Muscle layer of duodenum (tissue), 2 donors: ENCODE measurements around the gene CDC42BPA.
"Not testable (repeated sequence)": the region's sequence is repeated elsewhere in the genome, so short reads cannot be mapped to it uniquely, and the experiment has no call there.

Experiments used
- H3K27ac ChIP-seq: one replicate; pipeline ENCODE4 v1.7.0; 2013; ENCODE audit warnings: mild to moderate bottlenecking, low read length
- H3K27me3 ChIP-seq: one replicate; pipeline ENCODE4 v1.7.0; 2013; ENCODE audit warnings: low read depth, mild to moderate bottlenecking, control low read depth, low read length
- H3K36me3 ChIP-seq, 2 donors: one replicate each; pipeline ENCODE4 v1.7.0; 2013; ENCODE audit warnings: low read length in 2 of 2, control low read depth in 1 of 2, mild to moderate bottlenecking in 1 of 2; ENCODE audit not compliant: insufficient read depth in 2 of 2, control insufficient read depth in 1 of 2
- H3K4me1 ChIP-seq, 2 donors: one replicate each; pipeline ENCODE4 v1.7.0; 2013; ENCODE audit warnings: low read length in 2 of 2, mild to moderate bottlenecking in 2 of 2, control low read depth in 1 of 2, moderate library complexity in 1 of 2; ENCODE audit not compliant: insufficient read depth in 2 of 2, control insufficient read depth in 1 of 2
- H3K4me3 ChIP-seq, 2 donors: one replicate each; pipeline ENCODE4 v1.7.0; 2013; ENCODE audit warnings: low read length in 2 of 2, low read depth in 1 of 2, mild to moderate bottlenecking in 1 of 2
- H3K9me3 ChIP-seq, 2 donors: one replicate each; pipeline ENCODE4 v1.7.0; 2013; ENCODE audit warnings: low read length in 2 of 2, control low read depth in 1 of 2, mild to moderate bottlenecking in 1 of 2; ENCODE audit not compliant: control insufficient read depth in 1 of 2
- donor health status: healthy.

Gene CDC42BPA

GRCh38 chr1:227245613-227246320, 72.5 kb downstream of the CDC42BPA start:
- Histone ChIP-seq H3K27me3 (no peaks in the 10 kb centered on the region), H3K36me3 (no peaks in the 10 kb centered on the region), H3K4me1 (peaks cover 5 to 14% of the 10 kb centered on the region in 2 donors), H3K4me3 (no peak overlapping the region), H3K9me3 (no peaks in the 10 kb centered on the region), H3K27ac (no peak overlapping the region)

GRCh38 chr1:227244339-227245118, 73.8 kb downstream of the CDC42BPA start:
- Histone ChIP-seq H3K4me3 (no peak overlapping the region), H3K4me1 (peaks cover 5 to 14% of the 10 kb centered on the region in 2 donors), H3K9me3 (no peaks in the 10 kb centered on the region), H3K27me3 (no peaks in the 10 kb centered on the region), H3K27ac (no peak overlapping the region), H3K36me3 (no peaks in the 10 kb centered on the region)

- Histone ChIP-seq H3K9me3 (no peaks in the 10 kb centered on the region), H3K27me3 (no peaks in the 10 kb centered on the region), H3K36me3 (no peaks in the 10 kb centered on the region), H3K4me3 (no peak overlapping the region), H3K4me1 (peaks cover 5 to 14% of the 10 kb centered on the region in 2 donors), H3K27ac (no peak overlapping the region)
These were observed 75.2 kb downstream of the CDC42BPA start for GRCh38 chr1:227242811-227243682.

- Histone ChIP-seq H3K9me3 (no peaks in the 10 kb centered on the region), H3K4me1 (peaks cover 5 to 12% of the 10 kb centered on the region in 2 donors), H3K4me3 (no peak overlapping the region)
These were observed 77.3 kb downstream of the CDC42BPA start for GRCh38 chr1:227240983-227241382.

GRCh38 chr1:227234998-227235405, 83.3 kb downstream of the CDC42BPA start:
- no peaks in the 10 kb centered on the region for H3K27me3 ChIP-seq

More at GRCh38 chr1:227240983-227241382, 77.3 kb downstream of the CDC42BPA start:
- Histone ChIP-seq H3K36me3 (no peaks in the 10 kb centered on the region), H3K27ac (no peak overlapping the region), H3K27me3 (no peaks in the 10 kb centered on the region)

GRCh38 chr1:227231128-227231527, 87.2 kb downstream of the CDC42BPA start:
- not testable (repeated sequence) for H3K9me3 ChIP-seq, H3K27me3 ChIP-seq, H3K27ac ChIP-seq, H3K4me3 ChIP-seq, H3K36me3 ChIP-seq, H3K4me1 ChIP-seq

More at GRCh38 chr1:227234998-227235405, 83.3 kb downstream of the CDC42BPA start:
- no peaks in the 10 kb centered on the region for H3K9me3 ChIP-seq
- H3K4me1 ChIP-seq, result no peaks in the 10 kb centered on the region
- H3K27ac ChIP-seq, result no peak overlapping the region
- H3K4me3 ChIP-seq, result no peak overlapping the region
- no peaks in the 10 kb centered on the region for H3K36me3 ChIP-seq

- Histone ChIP-seq H3K4me1 (peaks cover 0 to 9% of the 10 kb centered on the region in 2 donors), H3K4me3 (no peak overlapping the region), H3K9me3 (no peaks in the 10 kb centered on the region), H3K27ac (no peak overlapping the region), H3K36me3 (no peaks in the 10 kb centered on the region), H3K27me3 (no peaks in the 10 kb centered on the region)
These were observed 90.1 kb downstream of the CDC42BPA start for GRCh38 chr1:227228201-227228600.

- Histone ChIP-seq H3K4me1 (peaks cover 0 to 9% of the 10 kb centered on the region in 2 donors), H3K27ac (no peak overlapping the region), H3K4me3 (no peak overlapping the region), H3K36me3 (no peaks in the 10 kb centered on the region), H3K27me3 (no peaks in the 10 kb centered on the region), H3K9me3 (no peaks in the 10 kb centered on the region)
These were observed 90.5 kb downstream of the CDC42BPA start for GRCh38 chr1:227227761-227228160.

GRCh38 chr1:227225715-227226346, 92.5 kb downstream of the CDC42BPA start:
- Histone ChIP-seq H3K4me1 (peaks cover 0 to 9% of the 10 kb centered on the region in 2 donors), H3K36me3 (no peaks in the 10 kb centered on the region), H3K4me3 (no peak overlapping the region), H3K9me3 (no peaks in the 10 kb centered on the region), H3K27me3 (no peaks in the 10 kb centered on the region), H3K27ac (no peak overlapping the region)

- Histone ChIP-seq H3K4me3 (no peak overlapping the region), H3K36me3 (no peaks in the 10 kb centered on the region), H3K4me1 (peaks cover 0 to 9% of the 10 kb centered on the region in 2 donors), H3K27me3 (no peaks in the 10 kb centered on the region), H3K9me3 (no peaks in the 10 kb centered on the region), H3K27ac (no peak overlapping the region)
These were observed 95.0 kb downstream of the CDC42BPA start for GRCh38 chr1:227223171-227223806.
